OCI-LY3 (cell line): Measurements from ENCODE around the gene CAD.

Experiments used
- H2AFZ ChIP-seq: fragments of 200-600, 300-600 bp; shearing (Covaris generic); 2 replicates; pipeline ENCODE4 v1.6.0; 2014; ENCODE audit warnings: antibody characterized with exemption, low read depth, low read length
- H3K27ac ChIP-seq: fragments of 200-600, 300-600 bp; sonication (generic); 2 replicates; pipeline ENCODE4 v1.5.1; 2014; ENCODE audit warnings: mild to moderate bottlenecking, low read length, moderate library complexity, mixed read lengths
- H3K27me3 ChIP-seq: fragments of 200-600, 300-600 bp; sonication (generic); 2 replicates; pipeline ENCODE4 v1.6.1; 2014; ENCODE audit warnings: low read depth, low read length, mixed read lengths
- H3K36me3 ChIP-seq: fragments of 200-600, 300-600 bp; sonication (generic); replicated peaks from 2 replicates; pipeline ENCODE3; 2014; ENCODE audit warnings: low read depth, low read length, mixed read lengths
- H3K4me1 ChIP-seq: fragments of 300-600, 200-600 bp; sonication (generic); 2 replicates; pipeline ENCODE4 v1.6.1; 2014; ENCODE audit warnings: low read length, mixed read lengths
- H3K4me2 ChIP-seq: fragments of 200-600, 300-600 bp; sonication (generic); 2 replicates; pipeline ENCODE4 v1.6.1; 2014; ENCODE audit warnings: low read length, mixed read lengths
- H3K4me3 ChIP-seq: fragments of 300-600, 200-600 bp; sonication (generic); 2 replicates; pipeline ENCODE4 v1.5.1; 2014; ENCODE audit warnings: antibody characterized with exemption, mild to moderate bottlenecking, low read length, moderate library complexity
- H3K79me2 ChIP-seq: fragments of 300-600, 200-600 bp; shearing (Covaris generic); 2 replicates; pipeline ENCODE4 v1.6.1; 2014; ENCODE audit warnings: mild to moderate bottlenecking, low read length, mixed read lengths
- H3K9ac ChIP-seq: fragments of 300-600, 200-600 bp; shearing (Covaris generic); 2 replicates; pipeline ENCODE4 v1.6.0; 2014; ENCODE audit warnings: mild to moderate bottlenecking, low read length, moderate library complexity
- H3K9me3 ChIP-seq: fragments of 200-600, 300-600 bp; shearing (Covaris generic); 2 replicates; pipeline ENCODE4 v1.6.1; 2014; ENCODE audit warnings: low read length, mixed read lengths; ENCODE audit not compliant: insufficient read depth
- H4K20me1 ChIP-seq: fragments of 200-600, 300-600 bp; sonication (generic); 2 replicates; pipeline ENCODE4 v1.6.1; 2016; ENCODE audit warnings: low read length, mixed read lengths; ENCODE audit not compliant: insufficient read depth
- EZH2phosphoT487 ChIP-seq: fragments of 200-600 bp; shearing (Covaris generic); IDR thresholded peaks from 2 replicates; pipeline ENCODE4 v1.6.1; 2018; ENCODE audit warnings: antibody characterized with exemption, mixed run types, low read depth
- TF ChIP-seq, protein P1 (sequence below): fragments of 200-600, 300-600 bp; sonication (generic); IDR thresholded peaks from 2 replicates; pipeline ENCODE4 v1.5.1; 2014; ENCODE audit warnings: antibody characterized with exemption, low read length, low read depth

The CAD gene

DNA sequence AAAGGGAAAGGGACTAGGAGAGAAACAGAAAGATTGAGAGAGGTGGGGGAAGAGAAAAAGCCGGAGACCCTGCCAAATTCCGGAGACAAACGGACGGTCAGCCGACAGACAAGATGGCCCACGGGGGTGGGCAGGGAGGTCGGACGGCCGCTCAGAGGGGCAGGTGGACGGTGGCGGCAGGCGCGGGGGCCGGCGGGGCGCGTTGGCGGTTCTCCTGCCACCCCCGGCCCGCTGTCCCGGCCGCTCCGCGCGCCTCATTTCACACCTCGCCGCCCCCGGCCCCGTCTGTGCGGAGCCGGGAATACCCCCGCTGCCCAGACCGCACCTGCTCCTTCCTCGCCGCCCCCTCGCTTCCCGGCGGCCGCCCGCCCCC, 44.7 kb downstream of the CAD start:
- H3K27ac ChIP-seq: no peak overlapping the region
- peaks cover 35% of the 10 kb centered on the region for H3K27me3 ChIP-seq
- TF ChIP-seq, protein P1, sequence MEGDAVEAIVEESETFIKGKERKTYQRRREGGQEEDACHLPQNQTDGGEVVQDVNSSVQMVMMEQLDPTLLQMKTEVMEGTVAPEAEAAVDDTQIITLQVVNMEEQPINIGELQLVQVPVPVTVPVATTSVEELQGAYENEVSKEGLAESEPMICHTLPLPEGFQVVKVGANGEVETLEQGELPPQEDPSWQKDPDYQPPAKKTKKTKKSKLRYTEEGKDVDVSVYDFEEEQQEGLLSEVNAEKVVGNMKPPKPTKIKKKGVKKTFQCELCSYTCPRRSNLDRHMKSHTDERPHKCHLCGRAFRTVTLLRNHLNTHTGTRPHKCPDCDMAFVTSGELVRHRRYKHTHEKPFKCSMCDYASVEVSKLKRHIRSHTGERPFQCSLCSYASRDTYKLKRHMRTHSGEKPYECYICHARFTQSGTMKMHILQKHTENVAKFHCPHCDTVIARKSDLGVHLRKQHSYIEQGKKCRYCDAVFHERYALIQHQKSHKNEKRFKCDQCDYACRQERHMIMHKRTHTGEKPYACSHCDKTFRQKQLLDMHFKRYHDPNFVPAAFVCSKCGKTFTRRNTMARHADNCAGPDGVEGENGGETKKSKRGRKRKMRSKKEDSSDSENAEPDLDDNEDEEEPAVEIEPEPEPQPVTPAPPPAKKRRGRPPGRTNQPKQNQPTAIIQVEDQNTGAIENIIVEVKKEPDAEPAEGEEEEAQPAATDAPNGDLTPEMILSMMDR: no peak
- TF ChIP-seq EZH2phosphoT487: no peak
- H2AFZ ChIP-seq: no peak overlapping the region
- H3K4me2 ChIP-seq: peak overlapping the region; percentile 82
- no peaks in the 10 kb centered on the region for H3K79me2 ChIP-seq
- H3K4me1 ChIP-seq: no peaks in the 10 kb centered on the region
- no peaks in the 10 kb centered on the region for H3K9me3 ChIP-seq
- H3K4me3 ChIP-seq: peak overlapping the region; percentile 81
- peak overlapping the region; percentile 61; the same call in 1 of the 2 replicates for H3K9ac ChIP-seq
- no peaks in the 10 kb centered on the region for H4K20me1 ChIP-seq
- H3K36me3 ChIP-seq: no peaks in the 10 kb centered on the region

DNA sequence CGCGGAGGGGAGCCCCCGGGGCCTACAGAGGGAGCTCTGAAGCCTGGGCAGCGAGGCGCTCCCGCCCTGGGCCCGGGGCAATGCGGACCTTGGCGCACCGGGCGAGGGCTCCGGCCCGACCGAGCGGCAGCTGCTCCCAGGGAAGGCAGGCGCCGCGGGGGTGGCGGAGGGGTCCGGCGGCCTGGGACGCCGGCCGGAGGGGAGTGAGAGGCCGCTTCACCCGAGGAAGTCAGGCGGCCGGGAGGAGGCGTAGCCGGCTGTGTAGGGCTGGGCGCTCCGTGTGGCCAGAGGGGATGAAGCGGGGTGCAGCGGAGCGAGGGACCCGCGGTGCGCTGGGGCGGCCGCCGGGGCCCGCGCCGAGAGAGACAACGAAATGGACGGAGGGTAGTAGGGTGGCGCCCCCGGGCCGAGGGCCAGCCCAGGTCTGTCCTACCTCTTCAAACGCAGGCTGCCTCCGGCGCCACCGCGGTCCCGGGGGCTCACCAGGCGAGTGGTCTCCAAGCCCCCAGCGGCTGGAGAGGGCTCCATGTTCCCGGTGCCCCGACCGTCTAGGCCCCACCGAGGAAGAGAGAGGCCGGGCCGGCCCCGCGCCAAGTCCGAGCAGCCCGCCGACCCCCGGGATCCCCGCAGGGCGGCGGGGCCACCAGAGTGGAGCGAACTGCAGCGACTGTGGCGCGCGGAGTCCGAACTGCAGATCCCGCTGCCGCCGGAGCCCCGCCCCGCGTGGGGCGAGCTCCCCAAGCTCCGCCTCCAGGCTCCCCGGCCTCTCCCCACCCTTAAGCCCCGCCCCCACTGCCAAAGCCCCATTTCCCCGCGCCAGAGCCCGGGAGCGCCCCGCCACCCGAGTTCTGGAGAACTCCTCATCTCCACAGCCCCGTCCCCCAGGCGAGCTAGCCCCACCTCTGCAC, 45.5 kb downstream of the CAD start, which contains the start of gene SLC30A3:
SLC30A3 (minus strand) TSS at position 669 of the 908 bp plus-strand sequence; CDS start at position 528, 141 bp downstream.
- TF ChIP-seq, protein P1: no peak
- TF ChIP-seq EZH2phosphoT487: no peak
- Histone ChIP-seq H3K79me2 (no peaks in the 10 kb centered on the region), H3K27ac (no peak within 1 kb of the TSS), H3K27me3 (peaks cover 35% of the 10 kb centered on the region), H2AFZ (peak within 1 kb of the TSS; percentile 39; the same call in 1 of the 2 replicates), H3K4me2 (peak within 1 kb of the TSS; percentile 82), H4K20me1 (no peaks in the 10 kb centered on the region), H3K9me3 (no peaks in the 10 kb centered on the region), H3K4me1 (no peaks in the 10 kb centered on the region), H3K4me3 (peak within 1 kb of the TSS; percentile 81), H3K36me3 (no peaks in the 10 kb centered on the region), H3K9ac (peak within 1 kb of the TSS; percentile 61)

DNA sequence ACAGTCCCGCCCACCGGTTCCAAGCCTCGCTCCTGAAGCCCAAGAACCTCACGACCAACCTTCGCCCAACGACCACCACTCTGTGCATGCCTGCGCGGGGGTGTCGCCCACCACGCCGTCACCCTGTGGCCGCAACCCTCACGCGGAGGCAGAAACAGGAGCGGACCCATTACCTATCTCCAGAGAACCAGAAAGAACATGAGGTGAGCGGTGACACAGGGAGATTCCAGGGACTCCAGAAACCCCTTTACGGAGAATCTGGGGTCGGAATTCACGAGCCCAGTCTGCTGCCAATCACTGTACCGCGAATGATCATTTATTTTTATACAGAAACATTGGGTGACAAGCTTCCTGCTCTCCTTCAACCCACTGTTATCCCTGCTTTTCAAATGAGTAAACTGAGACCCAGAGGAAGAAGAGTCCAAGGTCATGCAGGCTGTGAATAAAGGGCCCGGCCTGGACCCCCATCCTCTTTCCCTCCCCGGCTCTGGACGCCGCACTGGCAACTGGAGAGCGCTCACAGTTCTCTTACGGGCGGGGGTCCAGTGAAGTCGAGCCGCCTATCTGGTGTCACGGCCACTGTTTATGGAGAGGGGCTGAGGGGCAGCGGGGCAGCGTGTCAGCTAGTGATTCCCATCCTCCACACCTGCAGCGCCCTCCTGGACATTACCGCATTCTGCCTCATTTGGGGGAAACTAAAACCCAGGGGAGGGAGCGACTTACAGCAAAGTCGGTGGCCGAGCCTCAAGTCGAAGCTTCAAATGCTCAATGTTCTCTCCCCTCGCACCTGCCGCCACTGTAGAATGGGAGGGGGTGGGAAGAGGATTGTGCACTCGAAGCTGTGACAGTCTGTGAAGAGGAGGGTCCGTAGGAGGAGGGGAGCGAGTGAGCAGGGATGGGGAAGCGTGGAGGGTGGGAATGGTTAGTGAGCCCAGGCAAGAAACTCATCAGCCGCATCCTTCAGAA, 46.4 kb downstream of the CAD start:
- Histone ChIP-seq H3K4me3 (peak overlapping the region; percentile 81), H3K27ac (no peak overlapping the region), H3K27me3 (peaks cover 35% of the 10 kb centered on the region)

More for the DNA sequence above, 46.4 kb downstream of the CAD start:
- peak overlapping the region; percentile 39; the same call in 1 of the 2 replicates for H2AFZ ChIP-seq
- no peaks in the 10 kb centered on the region for H3K79me2 ChIP-seq
- TF ChIP-seq, protein P1: no peak
- H3K9me3 ChIP-seq: no peaks in the 10 kb centered on the region
- H3K4me1 ChIP-seq: no peaks in the 10 kb centered on the region
- H4K20me1 ChIP-seq: no peaks in the 10 kb centered on the region
- H3K36me3 ChIP-seq: no peaks in the 10 kb centered on the region
- H3K9ac ChIP-seq: peak overlapping the region; percentile 34; the same call in 1 of the 2 replicates
- H3K4me2 ChIP-seq: peak overlapping the region; percentile 82
